CD4-positive, alpha-beta T cell (primary cell): Measurements from ENCODE around the gene NAT9. TPM values are rescaled to one million over a fixed set of nuclear protein-coding genes. Genes with fewer than 3 reads are reported as not detected.

Experiments
- ATAC-seq: fragments of 200-7000 bp; cut with Tn5 transposase; one replicate; pipeline ENCODE4 v1.10.0; 2022; ENCODE audit warnings: mild to moderate bottlenecking; ENCODE audit not compliant: poor library complexity
- CTCF ChIA-PET: fragments of 350-600 bp; sonication (Branson Sonifier 250); formaldehyde crosslinking; loops from one replicate; lab custom pipeline; 2021; ENCODE audit warnings: antibody characterized with exemption, inconsistent platforms; lab: Charles Lee
- POLR2A ChIA-PET: fragments of 350-600 bp; sonication (Branson Sonifier 250); formaldehyde crosslinking; loops from one replicate; lab custom pipeline; 2021; ENCODE audit warnings: antibody characterized with exemption, inconsistent platforms; lab: Charles Lee
- DNase-seq, 14 experiments: peaks; one replicate each; pipeline ENCODE4 v3.0.0-alpha.2; 2013 to 2020; ENCODE audit warnings: mixed read lengths in 2 of 14
- H3K27ac ChIP-seq, 2 donors: one replicate each; pipeline versions ENCODE4 v1.5.1 to v1.7.0; 2013; ENCODE audit warnings: low read length in 2 of 2, low read depth in 1 of 2, mild to moderate bottlenecking in 1 of 2
- H3K27me3 ChIP-seq, 2 experiments: 1 replicate in 1 of 2; 2 replicates in 1 of 2; pipeline versions ENCODE4 v1.6.1 to v1.7.0; 2013; ENCODE audit warnings: low read length in 2 of 2, control low read depth in 1 of 2, mild to moderate bottlenecking in 1 of 2, moderate library complexity in 1 of 2; ENCODE audit not compliant: insufficient read depth in 2 of 2, control insufficient read depth in 1 of 2
- H3K36me3 ChIP-seq: one replicate; pipeline ENCODE4 v1.6.1; 2013; ENCODE audit warnings: low read length, control low read depth; ENCODE audit not compliant: insufficient read depth
- H3K4me1 ChIP-seq: one replicate; pipeline ENCODE4 v1.6.1; 2013; ENCODE audit warnings: low read length, control low read depth; ENCODE audit not compliant: insufficient read depth
- H3K4me3 ChIP-seq: one replicate; pipeline ENCODE4 v1.5.1; 2013; ENCODE audit warnings: mild to moderate bottlenecking, low read length, moderate library complexity
- H3K9me3 ChIP-seq, 2 experiments: 1 replicate in 1 of 2; 2 replicates in 1 of 2; pipeline versions ENCODE4 v1.6.1 to v1.7.0; 2013; ENCODE audit warnings: low read length in 2 of 2, mild to moderate bottlenecking in 2 of 2, control low read depth in 1 of 2, moderate library complexity in 1 of 2; ENCODE audit not compliant: control insufficient read depth in 1 of 2, insufficient read depth in 1 of 2
- H3K27ac Mint-ChIP-seq: one replicate; pipeline ENCODE4 v1.8.0; 2020; ENCODE audit warnings: mixed read lengths
- H3K27me3 Mint-ChIP-seq: one replicate; pipeline ENCODE4 v1.8.0; 2021; ENCODE audit warnings: mixed read lengths
- H3K36me3 Mint-ChIP-seq: one replicate; pipeline ENCODE4 v1.8.0; 2021; ENCODE audit warnings: low read depth, mixed read lengths
- H3K4me1 Mint-ChIP-seq: one replicate; pipeline ENCODE4 v1.8.0; 2021; ENCODE audit warnings: low read depth, mixed read lengths
- H3K4me3 Mint-ChIP-seq: one replicate; pipeline ENCODE4 v1.8.0; 2020; ENCODE audit warnings: mild to moderate bottlenecking, mixed read lengths
- H3K9me3 Mint-ChIP-seq: one replicate; pipeline ENCODE4 v1.8.0; 2020; ENCODE audit warnings: mixed read lengths
- CTCF ChIP-seq: fragments of 200-600 bp; IDR thresholded peaks from one replicate; pipeline ENCODE4 v1.8.0; 2022; ENCODE audit warnings: antibody characterized with exemption, mild to moderate bottlenecking
- intact Hi-C, 2 experiments: fragments of 100-400 bp; cut with DNase I in 1 of 2; cut with micrococcal nuclease in 1 of 2; formaldehyde crosslinking; loops; one replicate each; pipeline versions ENCODE4 v1.15.1 to v1.9.0; 2023 to 2025; cut with DNase I, micrococcal nuclease
- total RNA-seq, 174 experiments: library from RNA in 2 of 174; stranded (reverse) in 2 of 174; gene quantifications; one replicate each; pipeline ENCODE4 v1.2.3 and lab custom pipeline; 2021 to 2026

Gene NAT9
- total RNA-seq, 2 experiments from 2014 or later, result 34.6 to 38.2 TPM

DNA sequence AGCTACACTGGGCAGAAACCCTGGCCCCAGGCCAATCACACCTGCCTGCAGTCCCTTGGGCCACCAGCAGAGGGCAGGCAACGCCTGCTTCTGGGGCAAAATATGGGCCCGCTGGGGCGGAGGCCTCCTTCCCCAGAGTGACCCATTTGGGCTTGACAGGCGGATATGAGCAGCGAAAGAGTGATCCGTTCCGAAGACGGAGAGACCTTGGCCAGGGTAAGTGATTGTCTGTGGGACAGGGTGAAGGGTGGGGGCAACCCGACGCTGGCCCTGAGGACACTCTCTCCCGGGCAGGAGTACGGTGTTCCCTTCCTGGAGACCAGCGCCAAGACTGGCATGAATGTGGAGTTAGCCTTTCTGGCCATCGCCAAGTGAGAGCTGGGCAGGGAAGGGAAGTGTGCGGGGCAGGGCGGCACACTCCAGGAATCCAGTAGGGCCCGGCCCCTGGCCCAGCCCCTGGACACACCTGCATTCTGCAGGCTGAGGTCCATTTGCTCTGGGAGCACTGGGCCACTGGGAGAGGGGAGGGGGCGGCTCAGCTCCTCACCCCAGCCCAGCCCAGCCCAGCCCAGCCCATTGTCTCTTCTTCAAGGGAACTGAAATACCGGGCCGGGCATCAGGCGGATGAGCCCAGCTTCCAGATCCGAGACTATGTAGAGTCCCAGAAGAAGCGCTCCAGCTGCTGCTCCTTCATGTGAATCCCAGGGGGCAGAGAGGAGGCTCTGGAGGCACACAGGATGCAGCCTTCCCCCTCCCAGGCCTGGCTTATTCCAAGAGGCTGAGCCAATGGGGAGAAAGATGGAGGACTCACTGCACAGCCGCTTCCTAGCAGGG is 31.2 kb downstream of the NAT9 start:
- Mint-ChIP-seq H3K27ac (peak overlapping the region; percentile 91), H3K27me3 (no peaks in the 10 kb centered on the region), H3K36me3 (peaks cover 6% of the 10 kb centered on the region), H3K9me3 (no peaks in the 10 kb centered on the region), H3K4me1 (peaks cover 74% of the 10 kb centered on the region), H3K4me3 (peak overlapping the region; percentile 80)
- no peaks in the 10 kb centered on the region for H3K27me3 ChIP-seq
- ChIA-PET CTCF (interaction anchor here (0.6 to 4.2 kb wide), 9 partner anchors 8 to 213 kb away, joined by 3 to 39 read pairs (median 8); partner anchors contain the start of gene RAB37), POLR2A (interaction anchor here (0.7 to 9.0 kb wide), 12 partner anchors 7 to 374 kb away, joined by 3 to 90 read pairs (median 7); partner anchors contain the start of genes FDXR, NAT9 and RAB37)
- intact Hi-C loops, result loop anchor here (1.0 to 5.0 kb wide), 5 partner anchors 25 to 437 kb away; partner anchors contain the start of gene SUMO2 (in 1 of the 2)
- ATAC-seq (peak; percentile 16), DNase-seq (peak; percentile 70 to 88 (median 80))
- H3K36me3 ChIP-seq, result peaks cover 8% of the 10 kb centered on the region
- H3K9me3 ChIP-seq, result no peaks in the 10 kb centered on the region
- peak overlapping the region; percentile 11 for H3K4me3 ChIP-seq
- peaks cover 82% of the 10 kb centered on the region for H3K4me1 ChIP-seq
- no peak overlapping the region for H3K27ac ChIP-seq
- peak; percentile 100 for TF ChIP-seq CTCF

- ChIA-PET POLR2A (interaction anchor here (0.7 to 9.0 kb wide), 7 partner anchors 7 to 375 kb away, joined by 3 to 89 read pairs (median 6); partner anchors contain the start of genes NAT9 and RAB37), CTCF (interaction anchor here (0.6 to 4.2 kb wide), 7 partner anchors 7 to 65 kb away, joined by 3 to 39 read pairs (median 17); partner anchors contain the start of gene RAB37)
- Histone ChIP-seq H3K27me3 (no peaks in the 10 kb centered on the region), H3K36me3 (peaks cover 8% of the 10 kb centered on the region), H3K4me3 (no peak overlapping the region), H3K9me3 (no peaks in the 10 kb centered on the region), H3K4me1 (peaks cover 88% of the 10 kb centered on the region), H3K27ac (peak overlapping the region in 1 of 2 donors; percentile 13)
- Mint-ChIP-seq H3K9me3 (no peaks in the 10 kb centered on the region), H3K27me3 (no peaks in the 10 kb centered on the region), H3K4me1 (peaks cover 76% of the 10 kb centered on the region), H3K27ac (peak overlapping the region; percentile 91), H3K36me3 (no peaks in the 10 kb centered on the region), H3K4me3 (peak overlapping the region; percentile 80)
- TF ChIP-seq CTCF, result no peak
- intact Hi-C loops, result loop anchor here (1.0 kb wide), 2 partner anchors 26 to 121 kb away; no protein-coding TSS in a partner anchor
- no peak for ATAC-seq
- DNase-seq, result no peak
Observed at GRCh38 chr17:74744349-74744713, 31.8 kb downstream of the NAT9 start.

DNA sequence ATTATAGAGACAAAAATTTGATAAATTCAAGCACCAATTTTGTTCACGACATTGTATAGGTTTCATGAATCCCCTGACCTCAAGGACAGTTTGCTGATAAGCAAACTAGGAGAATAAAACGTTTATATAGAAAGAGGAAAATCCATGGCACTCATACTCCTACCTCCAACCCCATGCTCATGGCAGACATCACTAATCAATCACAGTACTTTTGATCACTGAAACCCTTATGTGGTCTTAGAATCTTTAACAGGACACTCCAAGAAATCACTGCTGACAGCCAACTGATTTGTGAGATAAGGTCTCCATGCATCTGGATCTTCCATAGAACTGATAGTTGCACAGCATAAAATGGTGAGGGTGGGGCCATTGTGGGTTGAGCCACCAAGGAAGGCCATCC is 32.4 kb downstream of the NAT9 start:
- ATAC-seq (no peak), DNase-seq (no peak)
- H3K27me3 Mint-ChIP-seq, result no peaks in the 10 kb centered on the region
- H3K9me3 ChIP-seq, result no peaks in the 10 kb centered on the region
- intact Hi-C loops, result loop anchor here (1.0 kb wide), 2 partner anchors 27 to 122 kb away; no protein-coding TSS in a partner anchor
- H3K9me3 Mint-ChIP-seq, result no peaks in the 10 kb centered on the region
- peaks cover 8% of the 10 kb centered on the region for H3K36me3 ChIP-seq
- H3K4me3 Mint-ChIP-seq, result peak overlapping the region; percentile 80
- H3K4me1 ChIP-seq, result peaks cover 93% of the 10 kb centered on the region
- peak overlapping the region; percentile 58 to 78 for H3K27ac ChIP-seq
- no peak for TF ChIP-seq CTCF
- peak overlapping the region; percentile 91 for H3K27ac Mint-ChIP-seq
- H3K4me3 ChIP-seq, result no peak overlapping the region
- H3K36me3 Mint-ChIP-seq, result no peaks in the 10 kb centered on the region
- H3K4me1 Mint-ChIP-seq, result peaks cover 81% of the 10 kb centered on the region
- ChIA-PET POLR2A (interaction anchor here (0.9 to 2.2 kb wide), 4 partner anchors 26 to 36 kb away, joined by 3 to 10 read pairs (median 4); partner anchors contain the start of gene NAT9), CTCF (interaction anchor here (0.9 to 4.0 kb wide), 3 partner anchors 16 to 38 kb away, joined by 3 to 23 read pairs (median 11); no protein-coding TSS in a partner anchor)
- H3K27me3 ChIP-seq, result no peaks in the 10 kb centered on the region
